HS-27A (cell line): Measurements from ENCODE around the gene RAD18.

ENCODE experiments used
- DNase-seq: peaks from one replicate; pipeline ENCODE4 v3.0.0-alpha.2; 2012; ENCODE audit warnings: low read depth, missing footprints

The RAD18 gene

GRCh38 chr3:8835385-8835784 lies 127.9 kb downstream of the RAD18 start:
- DNase-seq: no peak

- no peak for DNase-seq
These were observed 128.3 kb downstream of the RAD18 start for GRCh38 chr3:8834974-8835373.

- no peak for DNase-seq
These were observed 135.6 kb downstream of the RAD18 start for GRCh38 chr3:8827641-8828040.
